ENCODE measurements around the gene ADARB2.

ADARB2 gene

DNA sequence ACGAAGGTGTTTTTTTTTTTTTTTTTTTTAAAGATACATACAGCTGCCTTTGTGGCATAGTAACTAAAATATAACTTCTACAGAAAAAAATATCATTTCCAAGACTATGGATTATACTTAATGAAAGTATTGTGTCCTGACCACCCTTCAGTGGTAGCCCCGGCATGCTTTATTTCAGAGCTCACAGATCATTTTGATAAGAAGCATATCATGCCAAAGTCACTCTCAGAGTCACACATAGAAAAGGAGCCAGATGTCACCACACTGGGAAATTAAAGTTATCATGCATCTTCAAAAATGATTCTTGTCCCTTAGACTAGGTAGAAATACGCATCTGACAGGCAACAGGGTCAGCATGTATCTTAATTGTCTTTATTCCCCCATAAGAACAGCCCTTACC is 3.0 kb downstream of the ADARB2 start:
- TF ChIP-seq FOXM1 (IDR thresholded peaks at IDR 0.05; ENCODE audit: borderline replicate concordance, low read depth), result no peak
- TF ChIP-seq TAF1 (IDR thresholded peaks at IDR 0.05; ENCODE audit: low read depth), result no peak

DNA sequence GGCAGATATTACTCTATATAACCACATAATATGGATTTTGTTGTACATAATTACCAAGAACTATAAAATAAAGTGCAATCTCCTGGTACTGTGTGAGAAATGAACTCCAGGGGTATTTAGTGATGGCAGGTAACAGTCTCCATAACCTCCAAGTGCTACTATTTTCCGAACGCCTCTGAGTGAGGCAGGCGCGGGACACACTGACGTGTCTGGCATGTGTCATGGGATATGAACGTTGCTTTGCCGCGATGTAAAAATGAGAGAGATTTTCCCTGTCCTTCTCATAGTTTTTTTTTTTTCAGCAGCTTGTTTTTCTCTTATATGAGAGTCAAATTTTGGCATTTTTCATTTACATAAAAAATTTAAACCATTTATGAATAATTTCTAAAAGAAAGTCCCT is 3.6 kb downstream of the ADARB2 start:
- no peak for TF ChIP-seq TAF1 (IDR thresholded peaks at IDR 0.05; ENCODE audit: low read depth)
- no peak for TF ChIP-seq EP300 (IDR thresholded peaks at IDR 0.05; ENCODE audit: borderline replicate concordance)
- TF ChIP-seq RAD21 (IDR thresholded peaks at IDR 0.05; ENCODE audit: low read depth), result no peak
- no peak for TF ChIP-seq TEAD4 (IDR thresholded peaks at IDR 0.05)
- TF ChIP-seq, protein P1, sequence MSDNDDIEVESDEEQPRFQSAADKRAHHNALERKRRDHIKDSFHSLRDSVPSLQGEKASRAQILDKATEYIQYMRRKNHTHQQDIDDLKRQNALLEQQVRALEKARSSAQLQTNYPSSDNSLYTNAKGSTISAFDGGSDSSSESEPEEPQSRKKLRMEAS (IDR thresholded peaks at IDR 0.05), result no peak
- TF ChIP-seq CEBPB (IDR thresholded peaks at IDR 0.05), result no peak
- TF ChIP-seq FOXM1 (IDR thresholded peaks at IDR 0.05; ENCODE audit: borderline replicate concordance, low read depth), result no peak
- TF ChIP-seq CREB1 (IDR thresholded peaks at IDR 0.05; ENCODE audit: low read depth), result no peak
- no peak for TF ChIP-seq EGR1 (IDR thresholded peaks at IDR 0.05)
- TF ChIP-seq, protein P2, sequence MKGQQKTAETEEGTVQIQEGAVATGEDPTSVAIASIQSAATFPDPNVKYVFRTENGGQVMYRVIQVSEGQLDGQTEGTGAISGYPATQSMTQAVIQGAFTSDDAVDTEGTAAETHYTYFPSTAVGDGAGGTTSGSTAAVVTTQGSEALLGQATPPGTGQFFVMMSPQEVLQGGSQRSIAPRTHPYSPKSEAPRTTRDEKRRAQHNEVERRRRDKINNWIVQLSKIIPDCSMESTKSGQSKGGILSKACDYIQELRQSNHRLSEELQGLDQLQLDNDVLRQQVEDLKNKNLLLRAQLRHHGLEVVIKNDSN (IDR thresholded peaks at IDR 0.05), result no peak
- TF ChIP-seq, protein P3, sequence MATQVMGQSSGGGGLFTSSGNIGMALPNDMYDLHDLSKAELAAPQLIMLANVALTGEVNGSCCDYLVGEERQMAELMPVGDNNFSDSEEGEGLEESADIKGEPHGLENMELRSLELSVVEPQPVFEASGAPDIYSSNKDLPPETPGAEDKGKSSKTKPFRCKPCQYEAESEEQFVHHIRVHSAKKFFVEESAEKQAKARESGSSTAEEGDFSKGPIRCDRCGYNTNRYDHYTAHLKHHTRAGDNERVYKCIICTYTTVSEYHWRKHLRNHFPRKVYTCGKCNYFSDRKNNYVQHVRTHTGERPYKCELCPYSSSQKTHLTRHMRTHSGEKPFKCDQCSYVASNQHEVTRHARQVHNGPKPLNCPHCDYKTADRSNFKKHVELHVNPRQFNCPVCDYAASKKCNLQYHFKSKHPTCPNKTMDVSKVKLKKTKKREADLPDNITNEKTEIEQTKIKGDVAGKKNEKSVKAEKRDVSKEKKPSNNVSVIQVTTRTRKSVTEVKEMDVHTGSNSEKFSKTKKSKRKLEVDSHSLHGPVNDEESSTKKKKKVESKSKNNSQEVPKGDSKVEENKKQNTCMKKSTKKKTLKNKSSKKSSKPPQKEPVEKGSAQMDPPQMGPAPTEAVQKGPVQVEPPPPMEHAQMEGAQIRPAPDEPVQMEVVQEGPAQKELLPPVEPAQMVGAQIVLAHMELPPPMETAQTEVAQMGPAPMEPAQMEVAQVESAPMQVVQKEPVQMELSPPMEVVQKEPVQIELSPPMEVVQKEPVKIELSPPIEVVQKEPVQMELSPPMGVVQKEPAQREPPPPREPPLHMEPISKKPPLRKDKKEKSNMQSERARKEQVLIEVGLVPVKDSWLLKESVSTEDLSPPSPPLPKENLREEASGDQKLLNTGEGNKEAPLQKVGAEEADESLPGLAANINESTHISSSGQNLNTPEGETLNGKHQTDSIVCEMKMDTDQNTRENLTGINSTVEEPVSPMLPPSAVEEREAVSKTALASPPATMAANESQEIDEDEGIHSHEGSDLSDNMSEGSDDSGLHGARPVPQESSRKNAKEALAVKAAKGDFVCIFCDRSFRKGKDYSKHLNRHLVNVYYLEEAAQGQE (IDR thresholded peaks at IDR 0.05; ENCODE audit: low read depth), result no peak
- no peak for TF ChIP-seq ZBTB7A (IDR thresholded peaks at IDR 0.05; ENCODE audit: low read depth)
- no peak for TF ChIP-seq NFIC (IDR thresholded peaks at IDR 0.05)
- no peak for TF ChIP-seq TCF12 (IDR thresholded peaks at IDR 0.05; ENCODE audit: low read depth)
- no peak for TF ChIP-seq YY1 (IDR thresholded peaks at IDR 0.05; ENCODE audit: low read depth)

DNA sequence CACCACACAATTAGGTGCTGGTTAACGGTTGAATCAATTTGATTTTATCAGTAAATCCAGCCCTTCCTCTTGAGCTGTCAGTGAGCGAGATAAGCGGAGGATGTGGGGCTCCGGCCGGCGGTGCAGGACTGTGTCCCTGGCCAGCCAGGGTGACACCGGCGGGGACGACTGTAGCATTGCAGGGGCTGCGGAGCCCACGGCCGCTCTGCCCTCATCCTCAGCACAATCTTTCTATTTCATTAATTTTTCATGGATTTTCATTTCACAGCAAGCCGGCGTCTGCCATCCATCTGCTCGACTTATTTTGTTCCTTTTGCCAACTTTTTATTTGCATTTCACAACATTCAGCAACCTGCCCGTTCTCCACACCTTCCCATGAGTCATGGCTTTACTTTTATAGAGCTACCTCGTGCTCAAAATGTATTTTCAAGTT is 4.7 kb downstream of the ADARB2 start:
- TF ChIP-seq RAD21 (IDR thresholded peaks at IDR 0.05; ENCODE audit: low read depth), result no peak
- TF ChIP-seq TEAD4 (IDR thresholded peaks at IDR 0.05), result no peak
- no peak for TF ChIP-seq CEBPB (IDR thresholded peaks at IDR 0.05)
- no peak for TF ChIP-seq FOXM1 (IDR thresholded peaks at IDR 0.05; ENCODE audit: borderline replicate concordance, low read depth)
- TF ChIP-seq, protein P1 (IDR thresholded peaks at IDR 0.05), result no peak

DNA sequence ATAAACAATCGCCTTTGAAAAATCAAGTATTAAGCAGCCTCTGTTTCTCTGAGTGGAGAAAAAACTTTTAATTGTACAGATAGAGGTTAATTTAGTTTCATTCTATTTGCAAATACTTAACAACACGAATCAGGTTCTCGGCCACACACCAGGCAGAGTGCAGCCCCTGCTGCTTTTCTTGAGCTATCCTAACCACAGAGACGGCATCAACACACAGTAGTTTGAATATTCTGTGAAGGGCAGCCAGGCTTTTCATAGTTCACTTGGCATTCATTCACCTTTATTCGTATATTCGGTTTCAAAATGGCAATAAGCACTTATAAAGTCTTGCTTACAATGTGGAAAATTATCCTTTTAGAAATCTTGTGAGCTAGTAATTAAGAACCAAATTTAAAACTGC is 5.7 kb downstream of the ADARB2 start:
- TF ChIP-seq, protein P1 (IDR thresholded peaks at IDR 0.05), result no peak
- TF ChIP-seq NFIC (IDR thresholded peaks at IDR 0.05), result no peak

DNA sequence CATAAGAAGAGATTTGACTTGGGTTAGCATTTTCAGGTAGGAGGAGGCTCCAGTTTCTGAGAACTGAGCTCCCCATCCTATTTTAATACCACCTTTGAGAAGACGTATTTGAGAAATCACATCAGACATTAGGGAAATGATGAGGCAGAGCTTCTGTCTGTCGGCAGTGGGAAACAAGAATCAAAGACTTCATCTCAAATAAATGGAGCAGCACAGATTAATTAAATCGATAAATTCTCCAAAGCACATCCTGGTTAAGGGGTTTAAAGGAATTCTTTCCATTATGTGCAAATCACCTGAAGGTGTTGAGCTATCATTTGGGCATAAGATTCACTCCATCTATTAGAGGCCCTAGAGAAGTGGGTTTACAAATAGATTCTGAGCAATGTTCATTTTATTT is 7.6 kb downstream of the ADARB2 start:
- TF ChIP-seq TAF1 (IDR thresholded peaks at IDR 0.05; ENCODE audit: low read depth) (no peak), ZBTB7A (IDR thresholded peaks at IDR 0.05; ENCODE audit: low read depth) (no peak), TEAD4 (IDR thresholded peaks at IDR 0.05) (no peak), CREB1 (IDR thresholded peaks at IDR 0.05; ENCODE audit: low read depth) (no peak), EGR1 (IDR thresholded peaks at IDR 0.05) (no peak), CEBPB (IDR thresholded peaks at IDR 0.05) (no peak), FOXM1 (IDR thresholded peaks at IDR 0.05; ENCODE audit: borderline replicate concordance, low read depth) (no peak), NFIC (IDR thresholded peaks at IDR 0.05) (no peak)
- TF ChIP-seq, protein P1 (IDR thresholded peaks at IDR 0.05), result no peak
- TF ChIP-seq, protein P2 (IDR thresholded peaks at IDR 0.05), result no peak

DNA sequence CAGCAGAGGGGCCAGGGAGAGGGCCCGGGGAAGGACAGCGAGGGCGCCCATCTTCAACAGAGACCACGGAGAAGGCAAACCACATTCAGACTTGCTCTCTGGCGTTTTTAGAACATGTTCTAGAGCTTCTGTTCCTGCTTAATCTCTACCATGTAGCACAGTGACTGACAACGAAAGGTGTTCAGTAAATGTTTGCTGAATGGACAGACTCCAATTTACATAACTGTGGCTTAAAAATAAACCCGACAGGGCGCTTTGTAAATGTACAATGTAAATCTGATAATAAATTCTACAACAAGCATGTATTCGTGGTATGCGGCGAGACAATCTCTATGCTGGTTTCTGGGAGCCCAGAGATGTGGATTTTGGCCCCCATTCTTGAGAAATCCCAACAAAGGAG is 10.5 kb downstream of the ADARB2 start:
- TF ChIP-seq RAD21 (IDR thresholded peaks at IDR 0.05; ENCODE audit: low read depth), result no peak
- TF ChIP-seq CREB1 (IDR thresholded peaks at IDR 0.05; ENCODE audit: low read depth), result no peak
- no peak for TF ChIP-seq FOXM1 (IDR thresholded peaks at IDR 0.05; ENCODE audit: borderline replicate concordance, low read depth)
- TF ChIP-seq, protein P1 (IDR thresholded peaks at IDR 0.05), result no peak
- no peak for TF ChIP-seq YY1 (IDR thresholded peaks at IDR 0.05; ENCODE audit: low read depth)
- no peak for TF ChIP-seq CEBPB (IDR thresholded peaks at IDR 0.05)
- TF ChIP-seq, protein P3 (IDR thresholded peaks at IDR 0.05; ENCODE audit: low read depth), result no peak
- no peak for TF ChIP-seq TAF1 (IDR thresholded peaks at IDR 0.05; ENCODE audit: low read depth)
- no peak for TF ChIP-seq EGR1 (IDR thresholded peaks at IDR 0.05)
- TF ChIP-seq NFIC (IDR thresholded peaks at IDR 0.05), result no peak
- TF ChIP-seq TEAD4 (IDR thresholded peaks at IDR 0.05), result no peak
- no peak for TF ChIP-seq ZBTB7A (IDR thresholded peaks at IDR 0.05; ENCODE audit: low read depth)
- TF ChIP-seq EP300 (IDR thresholded peaks at IDR 0.05; ENCODE audit: borderline replicate concordance), result no peak
- TF ChIP-seq, protein P2 (IDR thresholded peaks at IDR 0.05), result no peak

Measured in Ishikawa (cell line).